HCT116 (cell line): Measurements from ENCODE around the gene BHLHE41. TPM values are rescaled to one million over a fixed set of nuclear protein-coding genes. Genes with fewer than 3 reads are reported as not detected.

Experiments used
- ATAC-seq: fragments of 200-7000 bp; cut with Tn5 transposase; 2 replicates; pipeline ENCODE4 v1.9.1; 2020; ENCODE audit warnings: mild to moderate bottlenecking, moderate library complexity
- BruUV-seq: library from RNA; stranded (reverse); fragments of 400-500 nt; replicated peaks from 2 replicates; lab custom pipeline; 2021; lab: Mats Ljungman, UMichigan
- CTCF ChIA-PET: fragments of 300-600 bp; sonication (Branson Sonifier 250); formaldehyde crosslinking; loops from one replicate; lab custom pipeline; 2021; ENCODE audit warnings: antibody characterized with exemption; lab: Charles Lee
- POLR2A ChIA-PET: fragments of 300-600, 350-600 bp; sonication (Branson Sonifier 250); formaldehyde crosslinking; loops from one replicate; lab custom pipeline; 2021; ENCODE audit warnings: antibody characterized with exemption; lab: Charles Lee
- RAD21 ChIA-PET, 2 experiments: fragments of 300-600 bp; sonication (Branson Sonifier 250); formaldehyde crosslinking; loops; one replicate each; lab custom pipeline; 2023; ENCODE audit warnings: low total read pairs in 2 of 2; ENCODE audit not compliant: uncharacterized antibody in 2 of 2, unreplicated experiment in 2 of 2, low non-redundant PET in 1 of 2; lab: Charles Lee
- DNase-seq: peaks from one replicate; pipeline ENCODE4 v3.0.0-alpha.2; 2010; ENCODE audit warnings: low read depth, low spot score
- H2AFZ ChIP-seq: fragments of 200-600 bp; shearing (Covaris generic), sonication (generic); 2 replicates; pipeline ENCODE4 v1.6.1; 2017; ENCODE audit warnings: low read depth, mixed run types, mixed read lengths, antibody characterized with exemption, low read length; ENCODE audit not compliant: poor library complexity, severe bottlenecking
- H3K27ac ChIP-seq: 2 replicates; pipeline ENCODE4 v1.5.1; 2012; ENCODE audit warnings: low read depth, low read length
- H3K27me3 ChIP-seq: fragments of 200-600 bp; sonication (generic); 2 replicates; pipeline ENCODE4 v1.6.1; 2016; ENCODE audit warnings: mixed run types, low read length, mixed read lengths; ENCODE audit not compliant: insufficient read depth
- H3K36me3 ChIP-seq, 2 experiments: fragments of 200-500 bp in 1 of 2; fragments of 200-600 bp in 1 of 2; sonication (Bioruptor generic) in 1 of 2; sonication (generic) in 1 of 2; 2 replicates each; pipeline versions ENCODE4 v1.5.1 to v1.6.1; 2014 to 2016; ENCODE audit warnings: low read length in 2 of 2, inconsistent platforms in 1 of 2, mixed read lengths in 1 of 2, mixed run types in 1 of 2; ENCODE audit not compliant: insufficient read depth in 2 of 2, control insufficient read depth in 1 of 2
- H3K4me1 ChIP-seq, 2 experiments: fragments of 200-600 bp in 1 of 2; sonication (generic) in 1 of 2; 2 replicates each; pipeline versions ENCODE4 v1.5.1 to v1.6.1; 2012 to 2017; ENCODE audit warnings: low read length in 2 of 2, inconsistent platforms in 1 of 2, mild to moderate bottlenecking in 1 of 2, mixed read lengths in 1 of 2, mixed run types in 1 of 2, moderate library complexity in 1 of 2; ENCODE audit not compliant: insufficient read depth in 2 of 2, control insufficient read depth in 1 of 2
- H3K4me2 ChIP-seq: fragments of 200-600 bp; sonication (generic); 2 replicates; pipeline ENCODE4 v1.6.1; 2017; ENCODE audit warnings: mixed run types, low read length, mixed read lengths
- H3K4me3 ChIP-seq, 2 experiments: fragments of 200-600 bp in 1 of 2; sonication (generic) in 1 of 2; replicated peaks in 1 of 2; 2 replicates each; pipeline ENCODE4 v1.5.1; 2011 to 2016; ENCODE audit warnings: low read length in 2 of 2, control low read depth in 1 of 2, low read depth in 1 of 2, mild to moderate bottlenecking in 1 of 2, mixed read lengths in 1 of 2, mixed run types in 1 of 2
- H3K79me2 ChIP-seq: fragments of 200-600 bp; sonication (generic); 2 replicates; pipeline ENCODE4 v1.6.1; 2017; ENCODE audit warnings: mild to moderate bottlenecking, mixed run types, low read length, moderate library complexity, mixed read lengths; ENCODE audit not compliant: insufficient read depth
- H3K9ac ChIP-seq: fragments of 200-600 bp; sonication (generic); 2 replicates; pipeline ENCODE4 v1.6.1; 2016; ENCODE audit warnings: low read length, mixed read lengths
- H3K9me2 ChIP-seq: fragments of 200-600 bp; sonication (generic), shearing (Covaris generic); 2 replicates; pipeline ENCODE4 v1.6.1; 2017; ENCODE audit warnings: mixed run types, mild to moderate bottlenecking, moderate library complexity; ENCODE audit not compliant: insufficient read depth
- H3K9me3 ChIP-seq, 2 experiments: fragments of 200-500 bp in 1 of 2; fragments of 200-600 bp in 1 of 2; sonication (Bioruptor generic) in 1 of 2; sonication (generic) in 1 of 2; 2 replicates each; pipeline ENCODE4 v1.6.1; 2014 to 2017; ENCODE audit warnings: low read length in 2 of 2, mixed read lengths in 2 of 2, inconsistent platforms in 1 of 2, low read depth in 1 of 2, mild to moderate bottlenecking in 1 of 2, mixed run types in 1 of 2, moderate library complexity in 1 of 2; ENCODE audit not compliant: control insufficient read depth in 1 of 2, insufficient read depth in 1 of 2
- H4K20me1 ChIP-seq: fragments of 200-600 bp; sonication (generic), shearing (Covaris generic); 2 replicates; pipeline ENCODE4 v1.6.1; 2017; ENCODE audit warnings: mixed run types, mild to moderate bottlenecking, moderate library complexity; ENCODE audit not compliant: insufficient read depth
- EGR1 ChIP-seq: IDR thresholded peaks from 2 replicates; pipeline ENCODE4 v1.6.1; 2012; ENCODE audit warnings: low read depth
- ELF1 ChIP-seq: IDR thresholded peaks from 2 replicates; pipeline ENCODE4 v1.6.1; 2012; ENCODE audit warnings: low read depth, borderline replicate concordance
- EZH2 ChIP-seq: fragments of 200-600 bp; sonication (generic); IDR thresholded peaks from 2 replicates; pipeline ENCODE4 v1.6.1; 2017; ENCODE audit warnings: antibody characterized with exemption, mixed run types
- EZH2phosphoT487 ChIP-seq: fragments of 200-600 bp; IDR thresholded peaks from 2 replicates; pipeline ENCODE4 v1.6.1; 2018; ENCODE audit warnings: antibody characterized with exemption, borderline replicate concordance
- JUND ChIP-seq: IDR thresholded peaks from 2 replicates; pipeline ENCODE4 v1.6.1; 2012
- POLR2AphosphoS5 ChIP-seq: IDR thresholded peaks from 2 replicates; pipeline ENCODE4 v1.6.1; 2011; ENCODE audit warnings: mild to moderate bottlenecking, low read depth, low read length, moderate library complexity
- RAD21 ChIP-seq: IDR thresholded peaks from 2 replicates; pipeline ENCODE4 v1.6.1; 2012; ENCODE audit warnings: low read depth, mild to moderate bottlenecking
- SRF ChIP-seq: IDR thresholded peaks from 2 replicates; pipeline ENCODE4 v1.6.1; 2012; ENCODE audit warnings: low read depth
- TCF7L2 ChIP-seq: IDR thresholded peaks from 2 replicates; pipeline ENCODE4 v1.7.0; 2011; ENCODE audit warnings: borderline replicate concordance, inconsistent platforms; ENCODE audit not compliant: insufficient read depth, insufficient read length; ENCODE audit errors: extremely low read depth
- ZFX ChIP-seq: fragments of 450-650 bp; IDR thresholded peaks from 2 replicates; pipeline ENCODE4 v1.6.1; 2017
- ZNF274 ChIP-seq: fragments of 200-500 bp; sonication (Bioruptor generic); IDR thresholded peaks from 2 replicates; pipeline ENCODE4 v1.6.1; 2014; ENCODE audit warnings: mild to moderate bottlenecking, low read depth, low read length, inconsistent platforms
- intact Hi-C: fragments of 100-400 bp; cut with micrococcal nuclease; formaldehyde crosslinking; loops from 2 replicates; pipeline ENCODE4 v1.10.0; 2022
- total RNA-seq: library from RNA; stranded (reverse); gene quantifications from one replicate; pipeline ENCODE4 v1.2.1, GENCODE V29; 2021; ENCODE audit not compliant: unreplicated experiment
- TF ChIP-seq, protein P1 (sequence below), 3 experiments: fragments of 200-600 bp in 1 of 3; sonication (generic) in 1 of 3; IDR thresholded peaks in 2 of 3; conservative IDR thresholded peaks in 1 of 3; 2 replicates each; pipeline ENCODE4 v1.5.1; 2012 to 2017; ENCODE audit warnings: low read depth in 2 of 3, low read length in 2 of 3, antibody characterized with exemption in 1 of 3, borderline replicate concordance in 1 of 3, control low read depth in 1 of 3, mild to moderate bottlenecking in 1 of 3, mixed read lengths in 1 of 3, mixed run types in 1 of 3, moderate library complexity in 1 of 3; ENCODE audit not compliant: insufficient read depth in 1 of 3
- TF ChIP-seq, protein P2 (sequence below): IDR thresholded peaks from 2 replicates; pipeline ENCODE4 v1.6.1; 2011; ENCODE audit warnings: mild to moderate bottlenecking, low read length, moderate library complexity; ENCODE audit not compliant: insufficient replicate concordance; ENCODE audit errors: extremely low read depth
- TF ChIP-seq, protein P3 (sequence below): IDR thresholded peaks from 2 replicates; pipeline ENCODE4 v1.6.1; 2012
- TF ChIP-seq, protein P4 (sequence below): IDR thresholded peaks from 2 replicates; pipeline ENCODE4 v1.6.1; 2012

The BHLHE41 gene
- total RNA-seq, 1 experiment from 2014 or later = 4.7 TPM

DNA sequence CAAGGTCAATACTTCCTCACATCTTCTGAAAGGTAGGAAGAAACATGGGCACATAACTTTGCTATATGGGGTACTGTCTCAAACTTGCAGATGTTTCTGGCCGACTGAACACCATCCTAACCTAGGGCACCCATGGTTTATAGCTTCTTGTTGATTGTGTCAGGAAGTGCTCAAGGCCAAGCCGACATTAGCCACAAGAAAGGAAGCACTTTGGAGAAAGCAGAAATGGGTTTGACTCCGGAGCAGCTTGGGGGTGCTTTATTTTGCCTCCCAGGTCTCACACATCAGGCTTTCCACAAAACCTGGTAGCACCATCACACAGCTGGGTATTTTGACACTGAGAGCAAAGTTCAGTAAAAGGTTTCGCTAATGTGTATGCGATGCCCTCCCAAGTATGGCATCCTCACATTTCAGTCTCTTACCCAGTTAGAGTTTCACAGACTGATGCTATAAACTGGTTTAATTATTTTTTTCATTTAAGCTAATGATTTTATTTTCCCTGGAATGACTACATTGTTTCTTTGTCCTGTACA, 25.2 kb upstream of the BHLHE41 start:
- H3K9me2 ChIP-seq = no peaks in the 10 kb centered on the region
- H2AFZ ChIP-seq = no peak overlapping the region
- H3K27ac ChIP-seq = no peak overlapping the region
- no peak overlapping the region for H3K4me3 ChIP-seq
- intact Hi-C loops = no loop called here
- TF ChIP-seq EGR1 (no peak), EZH2 (no peak), TCF7L2 (no peak), POLR2AphosphoS5 (no peak), EZH2phosphoT487 (no peak), ELF1 (no peak), SRF (no peak), JUND (no peak), RAD21 (no peak), ZNF274 (no peak), ZFX (no peak)
- TF ChIP-seq, protein P1, sequence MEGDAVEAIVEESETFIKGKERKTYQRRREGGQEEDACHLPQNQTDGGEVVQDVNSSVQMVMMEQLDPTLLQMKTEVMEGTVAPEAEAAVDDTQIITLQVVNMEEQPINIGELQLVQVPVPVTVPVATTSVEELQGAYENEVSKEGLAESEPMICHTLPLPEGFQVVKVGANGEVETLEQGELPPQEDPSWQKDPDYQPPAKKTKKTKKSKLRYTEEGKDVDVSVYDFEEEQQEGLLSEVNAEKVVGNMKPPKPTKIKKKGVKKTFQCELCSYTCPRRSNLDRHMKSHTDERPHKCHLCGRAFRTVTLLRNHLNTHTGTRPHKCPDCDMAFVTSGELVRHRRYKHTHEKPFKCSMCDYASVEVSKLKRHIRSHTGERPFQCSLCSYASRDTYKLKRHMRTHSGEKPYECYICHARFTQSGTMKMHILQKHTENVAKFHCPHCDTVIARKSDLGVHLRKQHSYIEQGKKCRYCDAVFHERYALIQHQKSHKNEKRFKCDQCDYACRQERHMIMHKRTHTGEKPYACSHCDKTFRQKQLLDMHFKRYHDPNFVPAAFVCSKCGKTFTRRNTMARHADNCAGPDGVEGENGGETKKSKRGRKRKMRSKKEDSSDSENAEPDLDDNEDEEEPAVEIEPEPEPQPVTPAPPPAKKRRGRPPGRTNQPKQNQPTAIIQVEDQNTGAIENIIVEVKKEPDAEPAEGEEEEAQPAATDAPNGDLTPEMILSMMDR (IDR thresholded peaks at IDR 0.05 in 2 of 3, conservative IDR thresholded peaks at IDR 0.05 in 1 of 3; ENCODE audit: borderline replicate concordance in 1 of 3, insufficient read depth in 1 of 3, low read depth in 2 of 3, low read length in 2 of 3) = no peak
- TF ChIP-seq, protein P2, sequence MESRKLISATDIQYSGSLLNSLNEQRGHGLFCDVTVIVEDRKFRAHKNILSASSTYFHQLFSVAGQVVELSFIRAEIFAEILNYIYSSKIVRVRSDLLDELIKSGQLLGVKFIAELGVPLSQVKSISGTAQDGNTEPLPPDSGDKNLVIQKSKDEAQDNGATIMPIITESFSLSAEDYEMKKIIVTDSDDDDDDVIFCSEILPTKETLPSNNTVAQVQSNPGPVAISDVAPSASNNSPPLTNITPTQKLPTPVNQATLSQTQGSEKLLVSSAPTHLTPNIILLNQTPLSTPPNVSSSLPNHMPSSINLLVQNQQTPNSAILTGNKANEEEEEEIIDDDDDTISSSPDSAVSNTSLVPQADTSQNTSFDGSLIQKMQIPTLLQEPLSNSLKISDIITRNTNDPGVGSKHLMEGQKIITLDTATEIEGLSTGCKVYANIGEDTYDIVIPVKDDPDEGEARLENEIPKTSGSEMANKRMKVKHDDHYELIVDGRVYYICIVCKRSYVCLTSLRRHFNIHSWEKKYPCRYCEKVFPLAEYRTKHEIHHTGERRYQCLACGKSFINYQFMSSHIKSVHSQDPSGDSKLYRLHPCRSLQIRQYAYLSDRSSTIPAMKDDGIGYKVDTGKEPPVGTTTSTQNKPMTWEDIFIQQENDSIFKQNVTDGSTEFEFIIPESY = no peak
- TF ChIP-seq, protein P3, sequence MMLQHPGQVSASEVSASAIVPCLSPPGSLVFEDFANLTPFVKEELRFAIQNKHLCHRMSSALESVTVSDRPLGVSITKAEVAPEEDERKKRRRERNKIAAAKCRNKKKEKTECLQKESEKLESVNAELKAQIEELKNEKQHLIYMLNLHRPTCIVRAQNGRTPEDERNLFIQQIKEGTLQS = no peak
- TF ChIP-seq, protein P4, sequence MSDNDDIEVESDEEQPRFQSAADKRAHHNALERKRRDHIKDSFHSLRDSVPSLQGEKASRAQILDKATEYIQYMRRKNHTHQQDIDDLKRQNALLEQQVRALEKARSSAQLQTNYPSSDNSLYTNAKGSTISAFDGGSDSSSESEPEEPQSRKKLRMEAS = no peak
- ChIA-PET CTCF (no interaction called here), RAD21 (no interaction called here), POLR2A (no interaction called here)
- no peaks in the 10 kb centered on the region for H3K36me3 ChIP-seq
- no peaks in the 10 kb centered on the region for H3K27me3 ChIP-seq
- H3K9ac ChIP-seq = no peak overlapping the region
- H4K20me1 ChIP-seq = no peaks in the 10 kb centered on the region
- H3K4me1 ChIP-seq = peaks cover 15 to 26% of the 10 kb centered on the region in 2 experiments
- DNase-seq = no peak
- H3K79me2 ChIP-seq = no peaks in the 10 kb centered on the region
- H3K9me3 ChIP-seq = no peaks in the 10 kb centered on the region
- no peak for ATAC-seq
- H3K4me2 ChIP-seq = no peak overlapping the region
- BruUV-seq = no TSS peak
